ENCODE measurements around the gene BRD2.

The BRD2 gene

DNA sequence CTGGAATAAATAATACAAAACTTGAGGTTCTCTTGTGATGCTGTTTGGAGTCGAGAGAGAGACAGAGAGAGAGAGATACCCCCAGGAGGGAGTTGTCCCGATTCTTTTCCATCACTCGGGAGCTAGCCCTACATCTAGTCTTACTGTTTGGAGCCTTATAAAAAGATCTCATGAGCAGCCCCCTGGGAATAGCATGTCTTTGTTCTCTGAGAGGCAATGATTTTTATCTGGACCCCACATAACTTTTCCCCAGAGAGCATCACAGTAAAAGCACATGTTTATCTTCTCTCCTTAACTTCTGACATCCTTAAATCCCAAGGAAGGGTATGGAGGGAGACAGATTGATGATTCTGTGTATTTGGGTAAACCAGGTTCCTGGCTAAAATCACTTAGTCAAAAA lies 61.9 kb downstream of the BRD2 start:
- no peak for TF ChIP-seq GATA3 (IDR thresholded peaks at IDR 0.05; ENCODE audit: low read depth, low read length)
- no peak for TF ChIP-seq GATA2 (IDR thresholded peaks at IDR 0.05; ENCODE audit: low read depth, low read length)

Measured in SH-SY5Y (cell line).